GM12878 (cell line): ENCODE results near the gene PSIP1. TPM values are rescaled to one million over a fixed set of nuclear protein-coding genes. Genes with fewer than 3 reads are reported as not detected.
A peak's percentile ranks its signal among the peaks of the same experiment; 100 is the strongest.

Source experiments
- ATF2 ChIP-seq: IDR thresholded peaks from 2 replicates; pipeline ENCODE4 v1.6.1; 2012; ENCODE audit warnings: low read length, inconsistent platforms
- CBX5 ChIP-seq: sonication (generic); IDR thresholded peaks from 2 replicates; pipeline ENCODE4 v1.6.1; 2016; ENCODE audit warnings: low read depth, moderate library complexity, mild to moderate bottlenecking, inconsistent platforms
- CHD4 ChIP-seq: fragments of 200-600 bp; sonication (generic); IDR thresholded peaks from 2 replicates; pipeline ENCODE4 v1.6.1; 2016; ENCODE audit warnings: mild to moderate bottlenecking
- CREM ChIP-seq: IDR thresholded peaks from 2 replicates; pipeline ENCODE4 v1.6.1; 2014; ENCODE audit warnings: antibody characterized with exemption, low read depth
- EP300 ChIP-seq, 2 experiments: fragments of 150-350 bp in 1 of 2; IDR thresholded peaks; 2 replicates each; pipeline ENCODE4 v1.6.1; 2011 to 2012; ENCODE audit warnings: low read depth in 2 of 2, low read length in 2 of 2, borderline replicate concordance in 1 of 2, improper control_type of control experiment in 1 of 2, inconsistent platforms in 1 of 2; ENCODE audit not compliant: control insufficient read depth in 1 of 2
- ETV6 ChIP-seq, 2 experiments: fragments of 450-650 bp in 1 of 2; IDR thresholded peaks in 1 of 2; conservative IDR thresholded peaks in 1 of 2; 2 replicates each; pipeline ENCODE4 v1.6.1; 2014; ENCODE audit warnings: antibody characterized with exemption in 1 of 2, borderline replicate concordance in 1 of 2, low read depth in 1 of 2, mild to moderate bottlenecking in 1 of 2, moderate library complexity in 1 of 2
- IKZF2 ChIP-seq, 2 experiments: fragments of 450-650 bp; IDR thresholded peaks; 2 replicates each; pipeline ENCODE4 v1.6.1; 2017; ENCODE audit warnings: mild to moderate bottlenecking in 2 of 2, moderate library complexity in 2 of 2
- JUNB ChIP-seq: IDR thresholded peaks from 2 replicates; pipeline ENCODE4 v1.6.1; 2016; ENCODE audit warnings: antibody characterized with exemption, mild to moderate bottlenecking
- MEF2B ChIP-seq: fragments of 450-650 bp; IDR thresholded peaks from 2 replicates; pipeline ENCODE4 v1.6.1; 2018; ENCODE audit warnings: mild to moderate bottlenecking, moderate library complexity; ENCODE audit not compliant: partially characterized antibody, poor library complexity, severe bottlenecking
- NR2C2 ChIP-seq: IDR thresholded peaks from 2 replicates; pipeline ENCODE4 v1.6.1; 2011; ENCODE audit warnings: borderline replicate concordance, low read depth; ENCODE audit not compliant: control insufficient read depth, insufficient read length
- NR2F1 ChIP-seq: fragments of 450-650 bp; conservative IDR thresholded peaks from 2 replicates; pipeline ENCODE4 v1.6.1; 2017; ENCODE audit warnings: mild to moderate bottlenecking
- PBX3 ChIP-seq: IDR thresholded peaks from 2 replicates; pipeline ENCODE4 v1.6.1; 2011; ENCODE audit warnings: mild to moderate bottlenecking, low read depth, low read length, moderate library complexity; ENCODE audit not compliant: insufficient replicate concordance
- POLR2AphosphoS5 ChIP-seq: IDR thresholded peaks from 2 replicates; pipeline ENCODE4 v1.6.1; 2011; ENCODE audit warnings: mild to moderate bottlenecking, low read length, inconsistent platforms
- RFX5 ChIP-seq: IDR thresholded peaks from 2 replicates; pipeline ENCODE4 v1.6.1; 2011; ENCODE audit warnings: low read depth, low read length, improper control_type of control experiment
- RUNX3 ChIP-seq: IDR thresholded peaks from 2 replicates; pipeline ENCODE4 v1.6.1; 2012; ENCODE audit warnings: low read length, inconsistent platforms
- SKIL ChIP-seq: fragments of 450-650 bp; IDR thresholded peaks from 2 replicates; pipeline ENCODE4 v1.6.1; 2017; ENCODE audit warnings: mild to moderate bottlenecking, low read depth, inconsistent platforms; ENCODE audit not compliant: poor library complexity, severe bottlenecking
- polyA plus RNA-seq, 11 experiments: library from polyadenylated mRNA; depleted of rRNA in 4 of 11; unstranded in 6 of 11; stranded (reverse) in 5 of 11; fragments of >200 nt; fragmentation: Nextera tagmentation in 4 of 11; fragmentation: Illumina TruSeq in 1 of 11; extraction: Ambion mirVana in 4 of 11; extraction: Trizol in 1 of 11; gene quantifications; 1 replicate in 1 of 11; 2 replicates in 10 of 11; pipeline versions ENCODE4 v1.2.1 to v1.2.3, GENCODE V29; 2011 to 2016; ENCODE audit warnings: inconsistent platforms in 2 of 11, missing spikeins in 2 of 11, low read depth in 1 of 11
- total RNA-seq, 4 experiments: library from RNA; depleted of rRNA in 3 of 4; stranded (reverse); fragments of >200 nt in 3 of 4; fragmentation: Illumina TruSeq in 1 of 4; extraction: Trizol in 1 of 4; gene quantifications; 2 replicates each; pipeline versions ENCODE4 v1.2.1 to v1.2.3, GENCODE V29; 2013 to 2021

The PSIP1 gene
- total and polyA plus RNA-seq, 10 of the 15 experiments (the other 5 are each of a cell fraction or from before 2014, with no cell fraction given): 75.5 to 299 (median 173) TPM

- TF ChIP-seq CBX5: 0 out of 2 replicates have a peak, but pooled peaks have one; percentile 20
- TF ChIP-seq CHD4: no peak
- no peak for TF ChIP-seq PBX3
- peak; percentile 57 for TF ChIP-seq ATF2
- peak; percentile 55 for TF ChIP-seq MEF2B
- TF ChIP-seq RFX5: no peak
- peak; percentile 46 to 48; a peak in 1 of 4 replicates for TF ChIP-seq IKZF2 (IDR thresholded peaks at IDR 0.05)
- no peak for TF ChIP-seq NR2C2
- TF ChIP-seq CREM: peak; percentile 49; the same call in 1 of the 2 replicates
- TF ChIP-seq SKIL: no peak
- peak in 1 of 2 experiments; percentile 27; a peak in 1 of 4 replicates for TF ChIP-seq EP300 (IDR thresholded peaks at IDR 0.05; ENCODE audit: borderline replicate concordance in 1 of 2, control insufficient read depth in 1 of 2, low read depth in 2 of 2, low read length in 2 of 2)
- no peak for TF ChIP-seq NR2F1
- peak in 1 of 2 experiments; percentile 16; a peak in 1 of 4 replicates for TF ChIP-seq ETV6 (conservative IDR thresholded peaks at IDR 0.05 in 1 of 2, IDR thresholded peaks at IDR 0.05 in 1 of 2; ENCODE audit: borderline replicate concordance in 1 of 2, low read depth in 1 of 2)
- TF ChIP-seq RUNX3: peak; percentile 87
- peak; percentile 44; the same call in 1 of the 2 replicates for TF ChIP-seq POLR2AphosphoS5
- TF ChIP-seq JUNB: peak; percentile 57
Measured at GRCh38 chr9:15475923-15476536, 34.7 kb downstream of the PSIP1 start (continued).
